Mesothelial cell of epicardium (in vitro differentiated cells): ENCODE results near the gene TNS4. TPM values are rescaled to one million over a fixed set of nuclear protein-coding genes. Genes with fewer than 3 reads are reported as not detected.
A peak's percentile ranks its signal among the peaks of the same experiment; 100 is the strongest.

Source experiments
- DNase-seq, 2 experiments: peaks; one replicate each; pipeline ENCODE4 v3.0.0; 2021; ENCODE audit warnings: low spot score in 2 of 2; ENCODE audit not compliant: unreplicated experiment in 2 of 2
- H3K27ac Mint-ChIP-seq: 2 replicates; pipeline ENCODE4 v1.8.0; 2021; ENCODE audit warnings: mixed read lengths
- H3K27me3 Mint-ChIP-seq: 2 replicates; pipeline ENCODE4 v1.8.0; 2021; ENCODE audit warnings: low read depth, mixed read lengths
- H3K36me3 Mint-ChIP-seq: 2 replicates; pipeline ENCODE4 v1.8.0; 2021; ENCODE audit warnings: mixed read lengths
- H3K4me1 Mint-ChIP-seq: 2 replicates; pipeline ENCODE4 v1.8.0; 2021; ENCODE audit warnings: mixed read lengths
- H3K4me3 Mint-ChIP-seq: 2 replicates; pipeline ENCODE4 v1.8.0; 2021; ENCODE audit warnings: mild to moderate bottlenecking, moderate library complexity, mixed read lengths
- H3K9me3 Mint-ChIP-seq: 2 replicates; pipeline ENCODE4 v1.8.0; 2021; ENCODE audit warnings: mixed read lengths
- total RNA-seq: library from RNA; stranded (reverse); gene quantifications from 3 replicates; pipeline ENCODE4 v1.2.1, GENCODE V29; 2021
- TF ChIP-seq, protein P1 (sequence below): fragments of 200-600 bp; sonication (generic); IDR thresholded peaks from one replicate; pipeline ENCODE4 v1.5.0; 2021; ENCODE audit warnings: antibody characterized with exemption; ENCODE audit not compliant: unreplicated experiment

TNS4 gene
- total RNA-seq, 1 donor from 2014 or later: not detected

DNA sequence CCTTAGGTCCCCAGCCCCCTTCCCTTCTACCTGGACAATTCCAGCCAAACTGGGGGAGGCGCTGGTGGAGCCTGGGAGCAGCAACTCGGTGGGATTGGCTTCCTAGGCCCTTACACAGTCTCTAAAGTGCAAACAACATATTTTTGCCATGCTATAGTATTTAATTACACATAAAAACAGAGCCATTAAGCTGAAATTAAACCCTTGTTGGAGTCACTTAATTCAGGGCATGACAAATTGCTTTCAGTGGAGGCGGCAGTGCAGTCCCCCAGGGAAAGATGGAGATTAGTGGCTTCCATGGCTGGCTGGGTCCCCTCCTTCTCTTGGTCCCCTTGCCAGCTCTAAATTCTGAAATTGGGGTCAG is 40.8 kb downstream of the TNS4 start:
- DNase-seq: no peak
- Mint-ChIP-seq H3K27me3 (no peaks in the 10 kb centered on the region), H3K27ac (peak overlapping the region; percentile 66), H3K36me3 (peaks cover 5% of the 10 kb centered on the region), H3K4me1 (peaks cover 70% of the 10 kb centered on the region), H3K4me3 (no peak overlapping the region), H3K9me3 (no peaks in the 10 kb centered on the region)
- TF ChIP-seq, protein P1, sequence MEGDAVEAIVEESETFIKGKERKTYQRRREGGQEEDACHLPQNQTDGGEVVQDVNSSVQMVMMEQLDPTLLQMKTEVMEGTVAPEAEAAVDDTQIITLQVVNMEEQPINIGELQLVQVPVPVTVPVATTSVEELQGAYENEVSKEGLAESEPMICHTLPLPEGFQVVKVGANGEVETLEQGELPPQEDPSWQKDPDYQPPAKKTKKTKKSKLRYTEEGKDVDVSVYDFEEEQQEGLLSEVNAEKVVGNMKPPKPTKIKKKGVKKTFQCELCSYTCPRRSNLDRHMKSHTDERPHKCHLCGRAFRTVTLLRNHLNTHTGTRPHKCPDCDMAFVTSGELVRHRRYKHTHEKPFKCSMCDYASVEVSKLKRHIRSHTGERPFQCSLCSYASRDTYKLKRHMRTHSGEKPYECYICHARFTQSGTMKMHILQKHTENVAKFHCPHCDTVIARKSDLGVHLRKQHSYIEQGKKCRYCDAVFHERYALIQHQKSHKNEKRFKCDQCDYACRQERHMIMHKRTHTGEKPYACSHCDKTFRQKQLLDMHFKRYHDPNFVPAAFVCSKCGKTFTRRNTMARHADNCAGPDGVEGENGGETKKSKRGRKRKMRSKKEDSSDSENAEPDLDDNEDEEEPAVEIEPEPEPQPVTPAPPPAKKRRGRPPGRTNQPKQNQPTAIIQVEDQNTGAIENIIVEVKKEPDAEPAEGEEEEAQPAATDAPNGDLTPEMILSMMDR: no peak

DNA sequence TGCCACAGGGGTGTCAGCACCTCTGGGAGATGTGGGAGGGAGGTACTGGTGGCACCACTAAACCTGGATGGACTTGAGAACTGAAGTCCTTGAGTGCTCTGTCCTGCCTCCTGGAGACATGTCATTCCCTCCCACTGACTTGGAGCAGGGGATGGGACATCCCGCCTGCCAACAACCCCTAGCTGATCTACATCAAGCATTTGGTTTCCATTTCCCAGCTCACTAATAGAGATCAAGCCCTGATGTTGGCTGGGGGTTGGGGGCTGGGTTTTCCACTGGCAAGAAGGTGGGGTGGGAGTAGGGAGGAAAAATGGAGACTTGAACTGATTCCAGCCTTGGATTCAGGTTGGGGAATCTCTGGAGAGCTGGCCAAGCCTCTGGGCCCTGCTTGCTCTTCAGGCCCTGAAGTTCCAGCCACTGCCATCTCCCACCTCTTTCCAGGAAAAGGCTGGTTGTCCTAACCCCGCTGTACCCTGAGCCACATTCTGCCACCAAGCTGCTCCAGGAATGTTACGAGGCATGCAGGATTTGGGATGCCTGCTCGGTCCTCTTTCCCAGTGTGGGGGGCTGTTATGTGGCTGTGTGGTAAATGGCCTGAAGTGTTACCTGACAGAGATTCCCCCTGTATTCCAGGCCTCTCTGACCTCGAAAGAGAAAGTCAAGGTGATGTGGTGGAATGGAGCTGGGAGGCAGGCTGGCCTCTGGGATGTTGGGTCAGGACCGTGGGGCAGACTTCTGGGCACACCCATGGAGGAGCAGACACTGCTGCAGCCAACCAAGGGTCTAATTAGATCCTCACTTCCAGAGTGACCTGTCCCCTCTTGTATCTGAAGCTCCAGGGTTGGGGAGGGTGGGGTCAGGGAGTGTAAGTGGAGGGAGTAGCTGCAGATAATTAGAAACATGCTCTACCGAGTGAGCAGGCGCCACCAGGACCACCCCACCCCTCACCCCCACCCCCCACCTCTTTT is 41.5 kb downstream of the TNS4 start:
- TF ChIP-seq, protein P1: no peak
- Mint-ChIP-seq H3K4me3 (no peak overlapping the region), H3K36me3 (peaks cover 7% of the 10 kb centered on the region), H3K9me3 (no peaks in the 10 kb centered on the region), H3K4me1 (peaks cover 70% of the 10 kb centered on the region), H3K27me3 (no peaks in the 10 kb centered on the region), H3K27ac (peak overlapping the region; percentile 16)
- no peak for DNase-seq

DNA sequence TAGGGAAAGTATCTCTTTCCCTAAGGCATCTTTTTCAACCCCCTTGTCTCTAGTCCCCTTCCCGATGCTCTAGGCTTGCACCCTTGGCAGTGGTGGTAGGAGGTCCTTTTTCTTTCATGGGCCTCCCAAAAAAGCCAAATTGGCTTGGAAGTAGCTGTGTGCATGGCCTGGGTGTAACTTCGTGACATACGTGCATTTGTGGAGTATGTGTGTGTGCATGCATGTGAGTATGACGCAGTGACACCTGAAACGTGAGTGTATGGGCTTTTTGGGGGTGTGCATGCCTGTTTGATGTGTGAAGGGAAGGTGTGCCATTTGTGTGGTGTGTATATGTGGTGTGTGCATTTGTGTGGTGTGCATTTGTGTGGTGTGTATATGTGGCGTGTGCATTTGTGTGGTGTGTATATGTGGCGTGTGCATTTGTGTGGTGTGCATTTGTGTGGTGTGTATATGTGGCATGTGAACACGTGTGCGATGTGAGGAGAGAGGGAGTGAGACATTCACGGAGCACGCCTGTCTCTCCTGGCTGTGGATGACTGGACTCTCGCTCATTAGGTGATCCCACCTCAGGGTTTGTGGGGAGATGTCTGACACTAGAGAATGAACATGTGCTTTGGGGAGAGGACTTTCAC is 42.5 kb downstream of the TNS4 start:
- Mint-ChIP-seq H3K4me1 (peaks cover 63% of the 10 kb centered on the region), H3K27ac (peak overlapping the region; percentile 95), H3K4me3 (no peak overlapping the region), H3K27me3 (no peaks in the 10 kb centered on the region), H3K36me3 (peaks cover 14% of the 10 kb centered on the region), H3K9me3 (no peaks in the 10 kb centered on the region)
- DNase-seq: no peak
- TF ChIP-seq, protein P1: no peak

DNA sequence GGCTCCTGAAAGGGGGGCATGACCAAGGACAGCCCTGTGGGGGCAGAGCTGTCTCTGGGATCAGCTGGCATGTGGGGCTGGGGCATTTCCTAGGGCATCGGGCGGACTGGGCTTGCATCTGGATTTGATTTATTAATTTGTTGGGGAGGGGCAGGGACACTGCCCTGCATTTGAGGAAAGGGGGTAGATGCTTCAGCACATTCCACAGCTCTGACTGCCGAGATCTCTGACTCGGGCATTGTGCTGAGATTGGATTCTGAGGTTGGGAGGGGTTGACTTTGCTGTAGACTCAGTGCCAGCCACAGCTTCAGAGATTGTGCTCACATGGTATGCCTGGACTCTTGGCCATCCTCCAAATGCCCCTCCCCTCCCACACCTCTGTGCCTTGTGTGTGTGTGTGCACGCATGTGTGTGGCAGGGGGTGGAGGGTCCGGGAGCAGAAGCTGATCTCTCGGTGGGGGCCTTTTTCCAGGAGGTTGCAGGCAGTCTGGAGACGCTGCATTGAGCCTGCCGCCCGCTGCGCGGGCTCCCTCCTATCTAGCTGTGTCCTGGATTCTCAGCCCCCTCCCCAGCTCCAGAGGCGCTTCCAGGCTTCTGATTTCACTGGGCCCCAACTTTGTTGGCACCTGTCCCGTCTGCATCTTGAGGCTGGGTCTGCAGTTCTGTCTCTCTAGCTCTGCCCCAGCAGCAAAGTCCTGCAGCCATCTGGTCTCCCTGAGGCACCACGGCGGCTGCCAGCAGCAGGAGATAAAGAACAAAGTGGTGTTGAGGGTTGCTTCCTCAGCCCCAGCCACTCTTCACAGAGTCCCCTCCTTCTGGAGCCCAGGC is 43.2 kb downstream of the TNS4 start:
- H3K27me3 Mint-ChIP-seq: no peaks in the 10 kb centered on the region
- peaks cover 58% of the 10 kb centered on the region for H3K4me1 Mint-ChIP-seq
- peaks cover 16% of the 10 kb centered on the region for H3K36me3 Mint-ChIP-seq
- TF ChIP-seq, protein P1: no peak
- H3K9me3 Mint-ChIP-seq: no peaks in the 10 kb centered on the region
- peak overlapping the region; percentile 40 for H3K4me3 Mint-ChIP-seq
- peak in 1 of 2 experiments; percentile 64 for DNase-seq
- H3K27ac Mint-ChIP-seq: peak overlapping the region; percentile 95

DNA sequence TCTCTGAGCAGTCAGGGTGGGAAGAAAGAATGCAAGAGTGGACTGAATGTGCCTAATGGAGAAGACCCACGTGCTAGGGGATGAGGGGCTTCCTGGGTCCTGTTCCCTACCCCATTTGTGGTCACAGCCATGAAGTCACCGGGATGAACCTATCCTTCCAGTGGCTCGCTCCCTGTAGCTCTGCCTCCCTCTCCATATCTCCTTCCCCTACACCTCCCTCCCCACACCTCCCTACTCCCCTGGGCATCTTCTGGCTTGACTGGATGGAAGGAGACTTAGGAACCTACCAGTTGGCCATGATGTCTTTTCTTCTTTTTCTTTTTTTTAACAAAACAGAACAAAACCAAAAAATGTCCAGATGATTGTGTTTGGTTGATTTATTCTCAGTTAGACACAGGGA is 44.1 kb downstream of the TNS4 start:
- no peaks in the 10 kb centered on the region for H3K27me3 Mint-ChIP-seq
- peak overlapping the region; percentile 95 for H3K27ac Mint-ChIP-seq
- TF ChIP-seq, protein P1: no peak
- no peaks in the 10 kb centered on the region for H3K9me3 Mint-ChIP-seq
- H3K4me1 Mint-ChIP-seq: peaks cover 51% of the 10 kb centered on the region
- no peak for DNase-seq
- H3K4me3 Mint-ChIP-seq: no peak overlapping the region
- H3K36me3 Mint-ChIP-seq: peaks cover 16% of the 10 kb centered on the region
